Measurements from ENCODE around the gene FAT1.

GRCh38 chr4:186715077-186715476 is 8.6 kb downstream of the FAT1 start:
- TF ChIP-seq EZH2phosphoT487 (IDR thresholded peaks at IDR 0.05; ENCODE audit: borderline replicate concordance, low read length): no peak
- TF ChIP-seq, protein P1, sequence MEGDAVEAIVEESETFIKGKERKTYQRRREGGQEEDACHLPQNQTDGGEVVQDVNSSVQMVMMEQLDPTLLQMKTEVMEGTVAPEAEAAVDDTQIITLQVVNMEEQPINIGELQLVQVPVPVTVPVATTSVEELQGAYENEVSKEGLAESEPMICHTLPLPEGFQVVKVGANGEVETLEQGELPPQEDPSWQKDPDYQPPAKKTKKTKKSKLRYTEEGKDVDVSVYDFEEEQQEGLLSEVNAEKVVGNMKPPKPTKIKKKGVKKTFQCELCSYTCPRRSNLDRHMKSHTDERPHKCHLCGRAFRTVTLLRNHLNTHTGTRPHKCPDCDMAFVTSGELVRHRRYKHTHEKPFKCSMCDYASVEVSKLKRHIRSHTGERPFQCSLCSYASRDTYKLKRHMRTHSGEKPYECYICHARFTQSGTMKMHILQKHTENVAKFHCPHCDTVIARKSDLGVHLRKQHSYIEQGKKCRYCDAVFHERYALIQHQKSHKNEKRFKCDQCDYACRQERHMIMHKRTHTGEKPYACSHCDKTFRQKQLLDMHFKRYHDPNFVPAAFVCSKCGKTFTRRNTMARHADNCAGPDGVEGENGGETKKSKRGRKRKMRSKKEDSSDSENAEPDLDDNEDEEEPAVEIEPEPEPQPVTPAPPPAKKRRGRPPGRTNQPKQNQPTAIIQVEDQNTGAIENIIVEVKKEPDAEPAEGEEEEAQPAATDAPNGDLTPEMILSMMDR (IDR thresholded peaks at IDR 0.05; ENCODE audit: low read depth, low read length, poor library complexity, severe bottlenecking): no peak

Data from DOHH2 (cell line).